Lower leg skin (tissue), 4 donors: ENCODE results near the gene DAB2IP. TPM values are rescaled to one million over a fixed set of nuclear protein-coding genes. Genes with fewer than 3 reads are reported as not detected.

Experiments used
- DNase-seq, 2 donors: peaks; one replicate each; pipeline ENCODE4 v3.0.0-alpha.2; 2019; ENCODE audit warnings: low spot score in 2 of 2
- H3K4me3 ChIP-seq: fragments of 200-600 bp; sonication (generic); 2 replicates; pipeline ENCODE4 v1.5.1; 2017; ENCODE audit warnings: mild to moderate bottlenecking, low read depth; ENCODE audit not compliant: poor library complexity, severe bottlenecking
- CTCF ChIP-seq, 3 donors: fragments of 450-650 bp; IDR thresholded peaks; one replicate each; pipeline ENCODE4 v1.5.1; 2016; ENCODE audit warnings: antibody characterized with exemption in 3 of 3, mild to moderate bottlenecking in 3 of 3, moderate library complexity in 2 of 3
- POLR2A ChIP-seq, 2 donors: fragments of 450-650 bp; IDR thresholded peaks; one replicate each; pipeline ENCODE4 v1.6.1; 2016 to 2017; ENCODE audit warnings: antibody characterized with exemption in 2 of 2, mild to moderate bottlenecking in 1 of 2, moderate library complexity in 1 of 2
- WGBS, 2 donors: methylation state at CpG; one replicate each; pipeline ENCODE4 v1.1.5; 2018; 5-methylcytosine and 5-hydroxymethylcytosine counted together
- intact Hi-C: fragments of 100-400 bp; cut with DNase I; formaldehyde crosslinking; loops from one replicate; pipeline ENCODE4 v1.15.0; 2023; ENCODE audit warnings: low total_unique reads
- total RNA-seq, 4 donors: library from RNA; depleted of rRNA; stranded (reverse); fragments of >200 nt; gene quantifications; one replicate each; pipeline ENCODE4 v1.1.0, GENCODE V29; 2016

The DAB2IP gene
- total RNA-seq, 4 donors from 2014 or later = 42.5 to 68.0 (median 57.0) TPM

- 73 to 76% methylated on average over 6 of the region's 6 CpGs for WGBS, 2 donors
- intact Hi-C loops = no loop called here
- TF ChIP-seq POLR2A (IDR thresholded peaks at IDR 0.05) = no peak
- TF ChIP-seq CTCF (IDR thresholded peaks at IDR 0.05) = no peak
- no peak overlapping the region for H3K4me3 ChIP-seq
- no peak for DNase-seq
Observed at GRCh38 chr9:121714075-121714705, 62.8 kb downstream of the DAB2IP start.

GRCh38 chr9:121714873-121715272 lies 63.4 kb downstream of the DAB2IP start:
- WGBS, 2 donors = 89 to 91% methylated on average over 5 of the region's 5 CpGs

GRCh38 chr9:121717141-121717991 lies 65.9 kb downstream of the DAB2IP start:
- 59 to 61% methylated on average over 19 of the region's 19 CpGs for WGBS, 2 donors
- no peak overlapping the region for H3K4me3 ChIP-seq
- intact Hi-C loops = no loop called here
- no peak for DNase-seq
- TF ChIP-seq POLR2A (IDR thresholded peaks at IDR 0.05) (no peak), CTCF (IDR thresholded peaks at IDR 0.05) (no peak)

More at GRCh38 chr9:121714873-121715272, 63.4 kb downstream of the DAB2IP start:
- TF ChIP-seq CTCF (IDR thresholded peaks at IDR 0.05) (no peak), POLR2A (IDR thresholded peaks at IDR 0.05) (no peak)
- DNase-seq = no peak
- H3K4me3 ChIP-seq = no peak overlapping the region
- intact Hi-C loops = no loop called here

- no peak overlapping the region for H3K4me3 ChIP-seq
- no peak for TF ChIP-seq POLR2A (IDR thresholded peaks at IDR 0.05)
- no peak for TF ChIP-seq CTCF (IDR thresholded peaks at IDR 0.05)
- intact Hi-C loops = no loop called here
- WGBS, 2 donors = 27% methylated on average over 10 to 16 of the region's 16 CpGs
- no peak for DNase-seq
Observed at GRCh38 chr9:121718084-121718483, 66.7 kb downstream of the DAB2IP start.

GRCh38 chr9:121718501-121718900 lies 67.1 kb downstream of the DAB2IP start:
- no peak for DNase-seq
- H3K4me3 ChIP-seq = no peak overlapping the region
- no peak for TF ChIP-seq CTCF (IDR thresholded peaks at IDR 0.05)
- no peak for TF ChIP-seq POLR2A (IDR thresholded peaks at IDR 0.05)
- intact Hi-C loops = no loop called here
- 69 to 71% methylated on average over 6 of the region's 6 CpGs for WGBS, 2 donors
